GM12872 (cell line): ENCODE data around the gene MEGF6.

Experiments
- TF ChIP-seq, protein P1 (sequence below): IDR thresholded peaks from 3 replicates; pipeline ENCODE4 v1.5.1; 2011; ENCODE audit warnings: low read depth, mild to moderate bottlenecking, low read length, moderate library complexity; ENCODE audit not compliant: insufficient read depth

MEGF6 gene

GRCh38 chr1:3598522-3599285, 12.6 kb downstream of the MEGF6 start:
- TF ChIP-seq, protein P1, sequence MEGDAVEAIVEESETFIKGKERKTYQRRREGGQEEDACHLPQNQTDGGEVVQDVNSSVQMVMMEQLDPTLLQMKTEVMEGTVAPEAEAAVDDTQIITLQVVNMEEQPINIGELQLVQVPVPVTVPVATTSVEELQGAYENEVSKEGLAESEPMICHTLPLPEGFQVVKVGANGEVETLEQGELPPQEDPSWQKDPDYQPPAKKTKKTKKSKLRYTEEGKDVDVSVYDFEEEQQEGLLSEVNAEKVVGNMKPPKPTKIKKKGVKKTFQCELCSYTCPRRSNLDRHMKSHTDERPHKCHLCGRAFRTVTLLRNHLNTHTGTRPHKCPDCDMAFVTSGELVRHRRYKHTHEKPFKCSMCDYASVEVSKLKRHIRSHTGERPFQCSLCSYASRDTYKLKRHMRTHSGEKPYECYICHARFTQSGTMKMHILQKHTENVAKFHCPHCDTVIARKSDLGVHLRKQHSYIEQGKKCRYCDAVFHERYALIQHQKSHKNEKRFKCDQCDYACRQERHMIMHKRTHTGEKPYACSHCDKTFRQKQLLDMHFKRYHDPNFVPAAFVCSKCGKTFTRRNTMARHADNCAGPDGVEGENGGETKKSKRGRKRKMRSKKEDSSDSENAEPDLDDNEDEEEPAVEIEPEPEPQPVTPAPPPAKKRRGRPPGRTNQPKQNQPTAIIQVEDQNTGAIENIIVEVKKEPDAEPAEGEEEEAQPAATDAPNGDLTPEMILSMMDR = no peak

DNA sequence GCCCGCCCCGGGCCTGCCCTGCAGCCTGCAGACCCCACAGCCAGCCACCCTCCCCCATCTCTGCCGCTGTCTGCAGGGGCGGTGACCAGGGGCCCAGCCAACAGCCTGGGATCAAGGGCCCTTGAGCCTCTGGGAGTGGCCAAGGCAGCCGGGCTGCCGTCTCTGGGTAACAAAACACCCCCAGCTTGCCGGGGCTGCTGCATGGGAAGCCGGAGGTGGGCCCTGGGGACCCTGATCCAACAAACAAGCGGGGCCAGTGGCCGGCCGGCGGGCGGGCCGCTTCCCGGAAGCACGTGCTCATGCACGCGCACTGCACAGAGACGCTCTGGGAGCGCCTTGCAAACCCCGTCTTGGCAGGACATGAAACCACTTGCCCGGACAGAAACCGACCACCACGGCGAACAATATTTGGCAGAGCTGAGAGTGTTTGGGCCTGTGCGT, 13.2 kb downstream of the MEGF6 start:
- TF ChIP-seq, protein P1 = no peak

- TF ChIP-seq, protein P1 = no peak
Measured at GRCh38 chr1:3597599-3597964, 13.7 kb downstream of the MEGF6 start.

DNA sequence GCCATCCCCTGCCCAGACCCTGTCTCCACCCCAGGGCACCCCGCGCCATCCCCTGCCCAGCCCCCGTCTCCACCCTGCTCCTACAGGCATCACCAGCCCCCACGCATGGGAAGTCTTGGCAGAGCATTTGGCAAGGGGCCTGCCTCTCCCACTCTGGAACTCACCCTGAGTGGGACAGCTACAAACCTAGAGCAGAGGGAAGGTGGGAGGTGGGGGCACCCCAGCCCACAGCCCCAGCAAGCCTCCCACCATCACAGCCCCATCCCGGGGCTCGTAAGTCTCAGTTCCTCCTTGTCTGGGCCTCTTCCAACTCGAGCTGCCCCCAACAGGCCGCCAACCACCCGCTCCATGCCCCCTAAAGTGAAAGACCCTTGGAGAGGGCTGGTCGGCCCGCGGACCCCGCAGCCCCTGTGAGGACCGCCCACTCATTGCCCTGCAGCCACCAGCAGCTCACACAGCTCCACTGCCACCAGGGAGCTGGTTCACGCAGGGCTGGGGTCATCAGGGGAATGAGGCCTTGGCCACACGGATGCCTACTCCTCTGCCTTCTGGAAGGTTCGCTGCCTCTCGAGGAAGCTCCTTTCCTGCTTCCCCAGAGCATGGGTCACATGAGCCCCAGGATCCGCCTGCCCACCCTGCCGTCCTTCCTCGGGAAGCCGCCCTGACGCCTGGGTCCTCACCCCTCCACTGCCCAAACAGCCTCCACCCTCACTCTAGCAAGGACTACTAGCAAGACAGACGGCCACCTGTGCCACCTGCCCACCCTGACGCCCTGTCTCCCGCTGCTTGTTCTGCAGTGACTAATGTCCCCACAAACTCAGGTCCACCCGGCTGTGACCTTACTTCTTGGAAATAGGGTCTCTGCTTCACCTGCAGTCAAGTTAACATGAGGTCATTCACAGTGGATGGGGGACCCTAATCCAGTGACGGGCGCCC, 14.4 kb downstream of the MEGF6 start:
- TF ChIP-seq, protein P1 = no peak

- TF ChIP-seq, protein P1 = no peak
Measured at GRCh38 chr1:3595949-3596348, 15.4 kb downstream of the MEGF6 start.

DNA sequence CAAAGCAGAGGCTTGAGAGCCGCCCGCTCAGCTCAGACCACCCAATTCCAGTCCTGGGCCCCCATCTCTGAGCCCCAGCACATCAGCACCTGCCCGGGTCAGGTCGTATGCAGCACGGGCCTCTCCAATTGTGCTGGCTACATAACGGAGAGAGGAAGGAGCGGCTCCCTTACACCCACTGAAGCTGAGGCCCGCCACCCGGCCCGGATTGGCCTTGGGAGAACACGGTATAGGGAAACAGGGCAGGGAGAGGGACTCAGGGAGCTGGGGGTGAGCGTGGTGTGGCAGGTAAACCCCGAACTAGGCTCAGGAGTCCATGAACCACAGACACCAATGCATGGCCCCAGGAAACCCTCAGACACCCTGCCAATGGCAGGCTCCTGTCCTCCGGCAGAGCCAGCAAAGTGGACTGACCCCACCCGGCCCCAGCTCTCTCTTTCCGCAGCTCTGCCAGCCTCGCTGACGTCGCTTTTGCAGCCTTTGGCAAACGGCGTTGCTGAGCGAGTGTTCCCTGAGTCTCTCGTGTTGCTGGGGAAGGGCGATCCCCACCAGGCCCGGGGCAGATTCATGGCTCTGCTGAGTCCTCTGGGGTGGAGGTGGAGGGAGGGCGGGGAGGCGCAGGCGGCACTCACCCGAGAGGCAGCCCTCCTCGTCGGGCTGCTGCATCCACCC, 16.5 kb downstream of the MEGF6 start:
- TF ChIP-seq, protein P1 = no peak

DNA sequence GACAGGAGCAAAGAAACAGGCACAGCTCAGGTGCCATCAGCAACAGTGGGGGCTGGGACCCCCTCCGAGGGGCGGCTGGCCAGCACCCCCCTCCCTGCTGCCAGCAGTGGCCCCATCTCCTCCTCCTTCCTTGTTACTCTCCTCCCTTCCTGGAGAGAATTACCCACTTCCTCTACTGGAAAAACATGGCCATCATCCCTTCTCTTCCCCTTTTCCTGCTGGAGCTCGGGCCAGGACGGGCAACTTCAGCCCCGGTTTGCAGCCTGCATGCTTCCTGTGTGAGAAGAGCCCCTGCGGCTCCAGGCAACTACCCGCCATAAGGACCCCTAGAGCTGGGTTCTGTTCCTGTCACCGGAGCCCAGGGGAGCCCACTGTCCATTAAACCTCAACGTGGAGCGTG, 17.6 kb downstream of the MEGF6 start:
- TF ChIP-seq, protein P1 = no peak
